Muscle of leg (tissue), 11 donors: Measurements from ENCODE around the gene TMX2. TPM values are rescaled to one million over a fixed set of nuclear protein-coding genes. Genes with fewer than 3 reads are reported as not detected.
A peak's percentile ranks its signal among the peaks of the same experiment; 100 is the strongest.

Experiments used
- DNase-seq: peaks from one replicate; pipeline ENCODE4 v3.0.0; 2013
- H3K27ac ChIP-seq: one replicate; pipeline ENCODE4 v1.5.1; 2013; ENCODE audit warnings: mild to moderate bottlenecking, low read length, control low read depth
- H3K27me3 ChIP-seq: one replicate; pipeline ENCODE4 v1.6.1; 2013; ENCODE audit warnings: low read length; ENCODE audit not compliant: control insufficient read depth, insufficient read depth
- H3K36me3 ChIP-seq: one replicate; pipeline ENCODE4 v1.6.1; 2013; ENCODE audit warnings: low read length; ENCODE audit not compliant: control insufficient read depth, insufficient read depth
- H3K4me1 ChIP-seq: one replicate; pipeline ENCODE4 v1.6.1; 2013; ENCODE audit warnings: low read length; ENCODE audit not compliant: control insufficient read depth, insufficient read depth
- H3K4me3 ChIP-seq: one replicate; pipeline ENCODE4 v1.5.1; 2013; ENCODE audit warnings: low read length, control low read depth
- H3K9me3 ChIP-seq: replicated peaks from 2 replicates; pipeline ENCODE4 v1.6.1; 2013; ENCODE audit warnings: low read depth, low read length; ENCODE audit not compliant: control insufficient read depth
- WGBS: methylation state at CpG from one replicate; pipeline ENCODE4 v1.1.5; 2013; ENCODE audit warnings: missing lambda C conversion rate; ENCODE audit not compliant: insufficient coverage; 5-methylcytosine and 5-hydroxymethylcytosine counted together
- polyA plus RNA-seq, 8 donors: library from polyadenylated mRNA; unstranded; fragments of 120-200 nt; gene quantifications; one replicate each; pipeline versions ENCODE4 v1.2.1 to v1.2.3, GENCODE V29; 2013; ENCODE audit warnings: inconsistent platforms in 1 of 8, low replicate concordance in 1 of 8; ENCODE audit not compliant: insufficient read length in 8 of 8, insufficient read depth in 1 of 8
- total RNA-seq: library from RNA; stranded (reverse); fragments of 120-200 nt; gene quantifications from one replicate; pipeline ENCODE4 v1.2.4, GENCODE V29; 2013

TMX2 gene
- total and polyA plus RNA-seq, 9 donors = 45.8 to 55.3 (median 53.7) TPM

- no peaks in the 10 kb centered on the region for H3K27me3 ChIP-seq
- H3K4me3 ChIP-seq = peak within 1 kb of the TSS; percentile 90
- 4% methylated on average over 5 of the region's 13 CpGs for WGBS
- no peaks in the 10 kb centered on the region for H3K36me3 ChIP-seq
- peaks cover 19% of the 10 kb centered on the region for H3K4me1 ChIP-seq
- peak within 1 kb of the TSS; percentile 99 for H3K27ac ChIP-seq
- H3K9me3 ChIP-seq = no peaks in the 10 kb centered on the region
- DNase-seq = peak; percentile 99
These were observed 49.2 kb downstream of the TMX2 start, which contains the start of gene CTNND1 for GRCh38 chr11:57761301-57762234. TSS of gene CTNND1 (plus strand) at chr11:57761802. CDS start at chr11:57791479, 29,677 bp downstream.

- Histone ChIP-seq H3K4me1 (peaks cover 19% of the 10 kb centered on the region), H3K27ac (peak overlapping the region; percentile 99), H3K36me3 (no peaks in the 10 kb centered on the region), H3K9me3 (no peaks in the 10 kb centered on the region), H3K4me3 (peak overlapping the region; percentile 90), H3K27me3 (no peaks in the 10 kb centered on the region)
- WGBS = no CpG with 5 or more reads among the region's 9 CpGs
- peak; percentile 68 for DNase-seq
These were observed 50.0 kb downstream of the TMX2 start for GRCh38 chr11:57762235-57762861.

- H3K27ac ChIP-seq = peak overlapping the region; percentile 99
- peak; percentile 80 for DNase-seq
- H3K36me3 ChIP-seq = no peaks in the 10 kb centered on the region
- no CpG with 5 or more reads among the region's 1 CpG for WGBS
- peak overlapping the region; percentile 90 for H3K4me3 ChIP-seq
- H3K4me1 ChIP-seq = peaks cover 19% of the 10 kb centered on the region
- no peaks in the 10 kb centered on the region for H3K9me3 ChIP-seq
- H3K27me3 ChIP-seq = no peaks in the 10 kb centered on the region
These were observed 51.2 kb downstream of the TMX2 start for GRCh38 chr11:57763568-57763967.

GRCh38 chr11:57764021-57764420 is 51.6 kb downstream of the TMX2 start:
- no peak for DNase-seq
- Histone ChIP-seq H3K4me3 (peak overlapping the region; percentile 90), H3K9me3 (no peaks in the 10 kb centered on the region), H3K27ac (peak overlapping the region; percentile 99), H3K27me3 (no peaks in the 10 kb centered on the region), H3K4me1 (peaks cover 19% of the 10 kb centered on the region), H3K36me3 (no peaks in the 10 kb centered on the region)
- no CpG with 5 or more reads among the region's 4 CpGs for WGBS

GRCh38 chr11:57764566-57764965 is 52.2 kb downstream of the TMX2 start:
- Histone ChIP-seq H3K27ac (peak overlapping the region; percentile 11), H3K27me3 (no peaks in the 10 kb centered on the region), H3K36me3 (no peaks in the 10 kb centered on the region), H3K4me1 (peaks cover 19% of the 10 kb centered on the region), H3K9me3 (no peaks in the 10 kb centered on the region), H3K4me3 (peak overlapping the region; percentile 90)
- no peak for DNase-seq
- no CpG with 5 or more reads among the region's 2 CpGs for WGBS

- Histone ChIP-seq H3K27ac (peak overlapping the region; percentile 11), H3K36me3 (no peaks in the 10 kb centered on the region), H3K9me3 (no peaks in the 10 kb centered on the region), H3K4me1 (peaks cover 19% of the 10 kb centered on the region), H3K4me3 (no peak overlapping the region), H3K27me3 (no peaks in the 10 kb centered on the region)
- WGBS = no CpG with 5 or more reads among the region's 2 CpGs
- no peak for DNase-seq
These were observed 52.6 kb downstream of the TMX2 start for GRCh38 chr11:57764972-57765371.

- no CpG with 5 or more reads among the region's 1 CpG for WGBS
- Histone ChIP-seq H3K27me3 (no peaks in the 10 kb centered on the region), H3K27ac (no peak overlapping the region), H3K9me3 (no peaks in the 10 kb centered on the region), H3K36me3 (no peaks in the 10 kb centered on the region), H3K4me1 (peaks cover 11% of the 10 kb centered on the region), H3K4me3 (no peak overlapping the region)
- DNase-seq = no peak
These were observed 58.4 kb downstream of the TMX2 start for GRCh38 chr11:57770793-57771192.

- Histone ChIP-seq H3K4me1 (peaks cover 15% of the 10 kb centered on the region), H3K4me3 (no peak overlapping the region), H3K27ac (no peak overlapping the region), H3K27me3 (no peaks in the 10 kb centered on the region), H3K9me3 (no peaks in the 10 kb centered on the region), H3K36me3 (no peaks in the 10 kb centered on the region)
- 80% methylated on average over 1 of the region's 3 CpGs for WGBS
- no peak for DNase-seq
These were observed 59.0 kb downstream of the TMX2 start for GRCh38 chr11:57771365-57771764.

- no peaks in the 10 kb centered on the region for H3K27me3 ChIP-seq
- H3K4me3 ChIP-seq = no peak overlapping the region
- H3K9me3 ChIP-seq = no peaks in the 10 kb centered on the region
- H3K36me3 ChIP-seq = no peaks in the 10 kb centered on the region
- no peak overlapping the region for H3K27ac ChIP-seq
- no peak for DNase-seq
- peaks cover 26% of the 10 kb centered on the region for H3K4me1 ChIP-seq
- 100% methylated on average over 1 of the region's 4 CpGs for WGBS
These were observed 60.2 kb downstream of the TMX2 start for GRCh38 chr11:57772562-57772961.

- Histone ChIP-seq H3K27me3 (no peaks in the 10 kb centered on the region), H3K27ac (no peak overlapping the region), H3K4me3 (no peak overlapping the region), H3K9me3 (no peaks in the 10 kb centered on the region), H3K4me1 (peaks cover 32% of the 10 kb centered on the region), H3K36me3 (no peaks in the 10 kb centered on the region)
- WGBS = no CpG with 5 or more reads among the region's 5 CpGs
- no peak for DNase-seq
These were observed 60.7 kb downstream of the TMX2 start for GRCh38 chr11:57773026-57773598.
